NCI-H345 treated with DMSO at 0.1 percent for 48 hours (cell line): ENCODE data around the gene SSBP4.

Experiments
- DNase-seq: peaks from one replicate; lab custom pipeline; 2025; ENCODE audit not compliant: unreplicated experiment; lab: John Stamatoyannopoulos, UW

SSBP4 gene

GRCh38 chr19:18441804-18442788, 22.9 kb downstream of the SSBP4 start:
- DNase-seq: no peak

DNA sequence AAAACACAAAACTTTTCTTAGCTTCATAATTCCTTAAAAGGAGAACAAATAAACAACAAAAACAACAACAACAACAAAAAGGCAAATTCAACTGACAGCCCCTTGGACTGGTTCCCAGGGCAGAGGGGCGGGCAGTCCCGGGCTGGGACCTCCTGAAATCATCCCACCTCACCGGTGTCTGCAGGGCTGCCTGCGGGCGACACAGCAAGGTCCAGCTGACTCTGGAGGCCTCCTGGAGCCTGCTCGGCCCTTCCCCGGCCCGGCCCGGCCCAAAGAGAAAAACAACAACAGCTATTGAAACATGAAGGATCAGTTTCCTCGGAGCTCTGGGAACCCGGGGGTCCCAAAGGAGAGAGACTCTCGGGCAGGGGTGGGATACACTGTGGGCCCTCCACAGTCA, 23.7 kb downstream of the SSBP4 start:
- DNase-seq: no peak

DNA sequence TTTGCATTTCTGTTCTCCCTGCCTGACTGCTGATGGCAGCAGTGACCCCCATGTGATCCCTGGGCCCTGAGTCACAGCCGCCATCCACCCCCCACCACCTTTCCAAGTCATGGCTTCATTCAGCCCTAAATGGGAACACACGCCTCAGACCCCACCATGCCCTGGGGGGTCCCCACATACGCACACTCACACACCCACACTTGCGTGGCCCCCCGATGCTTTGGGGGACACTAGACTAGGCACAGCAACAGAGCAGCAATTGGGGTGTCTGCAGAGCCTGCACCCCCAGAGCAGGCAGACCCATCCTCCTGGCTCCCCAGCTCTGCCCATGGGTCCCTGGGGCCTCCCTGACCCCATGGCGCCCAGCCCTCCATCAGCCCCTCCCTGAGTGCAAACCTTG, 24.2 kb downstream of the SSBP4 start:
- no peak for DNase-seq

GRCh38 chr19:18443831-18444230, 24.6 kb downstream of the SSBP4 start:
- no peak for DNase-seq

DNA sequence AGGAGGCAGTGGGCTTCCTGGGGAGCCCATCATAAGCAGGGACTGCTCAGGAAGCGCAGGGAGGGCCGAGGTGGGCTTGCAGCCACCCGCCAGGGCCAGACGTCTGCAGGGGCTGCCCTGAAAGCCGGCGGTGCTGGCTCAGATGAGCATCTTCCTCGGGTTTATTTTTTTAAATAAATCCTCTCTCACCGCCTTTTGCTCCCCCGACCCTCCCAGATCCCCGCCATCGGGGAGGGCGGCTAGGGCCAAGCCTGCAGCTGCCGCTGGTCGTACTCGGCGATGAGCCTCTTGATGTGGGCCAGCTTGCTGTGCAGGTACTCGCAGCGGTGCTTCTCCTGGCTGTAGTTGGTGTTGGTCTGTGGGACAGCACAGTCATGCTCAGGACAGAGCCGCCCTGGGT, 25.3 kb downstream of the SSBP4 start:
- DNase-seq: no peak

DNA sequence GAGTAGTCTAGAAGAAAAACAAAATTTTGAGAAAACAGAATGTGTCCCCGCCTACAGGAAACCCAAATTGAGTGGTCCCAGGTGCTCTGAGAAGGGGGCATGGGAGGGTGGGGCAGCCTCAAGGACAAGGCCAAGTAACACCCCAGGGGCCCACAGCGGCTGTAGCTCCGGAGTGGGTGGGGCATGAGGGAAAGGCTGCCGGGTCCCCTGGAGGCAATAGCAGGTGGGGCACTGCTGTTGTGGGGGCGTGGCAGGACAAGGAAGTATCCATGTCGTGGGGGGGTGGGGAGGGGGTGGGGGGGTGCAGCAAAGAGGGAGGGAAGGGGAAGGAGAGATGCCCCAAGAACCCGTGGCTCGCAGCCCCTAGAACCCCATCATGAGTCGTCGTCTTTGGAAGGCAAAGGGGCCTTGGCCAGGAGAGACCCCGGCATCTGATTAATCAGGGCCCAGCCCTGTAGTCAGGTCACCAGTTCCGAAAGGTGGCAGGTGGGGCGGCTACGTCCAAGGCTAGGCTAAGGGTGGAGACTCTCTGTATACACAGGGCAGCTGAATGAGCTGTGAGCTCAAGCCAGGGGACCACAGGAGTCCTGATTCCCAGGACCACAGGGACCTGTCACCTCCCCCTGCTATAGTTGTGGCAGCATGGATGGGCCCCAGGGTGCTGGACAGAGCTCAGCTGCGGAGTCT, 26.2 kb downstream of the SSBP4 start:
- DNase-seq: no peak

DNA sequence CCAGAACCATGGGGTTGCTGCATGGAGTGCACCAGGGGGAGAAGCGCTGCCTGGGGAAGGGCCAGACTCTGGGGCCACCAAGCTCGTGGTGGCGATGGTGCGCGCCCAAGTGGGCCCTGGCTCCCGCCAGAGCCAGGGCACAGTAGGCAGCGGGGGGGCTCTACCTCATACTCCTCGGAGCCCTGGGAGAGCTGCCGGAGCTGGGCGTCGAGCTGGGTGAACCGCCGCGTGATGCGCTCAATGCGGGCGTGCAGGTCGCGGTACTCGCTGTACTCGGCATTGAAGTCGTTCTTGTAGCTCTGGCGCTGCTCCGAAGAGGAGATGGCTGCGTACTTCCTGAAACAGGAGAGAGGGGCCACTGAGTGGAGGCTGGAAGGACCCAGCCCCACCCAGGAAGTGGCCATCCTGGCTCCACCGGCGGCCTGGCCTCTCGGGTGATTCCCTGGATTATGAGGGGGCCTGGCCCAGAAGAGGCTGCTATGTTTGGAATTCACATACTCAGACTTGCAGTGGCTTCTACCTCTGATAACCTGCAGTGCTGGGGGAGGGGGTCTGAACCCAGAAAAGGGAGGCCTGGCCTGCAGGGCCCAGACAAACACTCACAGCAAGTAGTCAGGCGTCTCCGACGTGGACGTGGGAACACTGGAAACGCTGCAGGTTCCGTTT, 27.1 kb downstream of the SSBP4 start:
- DNase-seq: no peak

GRCh38 chr19:18446811-18447359, 27.7 kb downstream of the SSBP4 start:
- DNase-seq: no peak

- DNase-seq: no peak
Measured at GRCh38 chr19:18449552-18449951, 30.4 kb downstream of the SSBP4 start.

GRCh38 chr19:18450021-18450930, 31.1 kb downstream of the SSBP4 start:
- no peak for DNase-seq

- DNase-seq: peak; percentile 62
Measured at GRCh38 chr19:18450931-18451836, 32.0 kb downstream of the SSBP4 start.

DNA sequence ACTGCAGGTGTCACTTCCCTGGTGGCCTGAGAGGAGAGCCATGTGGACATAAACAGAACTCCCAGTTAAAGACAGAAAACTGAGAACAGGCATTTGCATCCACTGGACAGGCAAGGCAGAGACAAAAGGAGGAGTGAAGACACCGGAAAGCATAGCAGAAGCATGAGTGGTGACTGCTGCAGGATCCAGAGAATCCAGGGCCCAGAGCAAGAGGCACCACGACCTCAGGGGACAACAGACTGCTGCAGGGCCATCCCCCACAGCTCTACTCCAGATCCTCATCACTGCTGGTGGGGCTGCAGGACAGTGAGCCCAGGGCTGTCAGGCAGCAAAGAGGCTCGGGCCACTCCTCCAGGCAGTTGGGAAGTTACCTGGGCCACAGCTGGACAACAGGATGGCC, 33.2 kb downstream of the SSBP4 start:
- DNase-seq: no peak

DNA sequence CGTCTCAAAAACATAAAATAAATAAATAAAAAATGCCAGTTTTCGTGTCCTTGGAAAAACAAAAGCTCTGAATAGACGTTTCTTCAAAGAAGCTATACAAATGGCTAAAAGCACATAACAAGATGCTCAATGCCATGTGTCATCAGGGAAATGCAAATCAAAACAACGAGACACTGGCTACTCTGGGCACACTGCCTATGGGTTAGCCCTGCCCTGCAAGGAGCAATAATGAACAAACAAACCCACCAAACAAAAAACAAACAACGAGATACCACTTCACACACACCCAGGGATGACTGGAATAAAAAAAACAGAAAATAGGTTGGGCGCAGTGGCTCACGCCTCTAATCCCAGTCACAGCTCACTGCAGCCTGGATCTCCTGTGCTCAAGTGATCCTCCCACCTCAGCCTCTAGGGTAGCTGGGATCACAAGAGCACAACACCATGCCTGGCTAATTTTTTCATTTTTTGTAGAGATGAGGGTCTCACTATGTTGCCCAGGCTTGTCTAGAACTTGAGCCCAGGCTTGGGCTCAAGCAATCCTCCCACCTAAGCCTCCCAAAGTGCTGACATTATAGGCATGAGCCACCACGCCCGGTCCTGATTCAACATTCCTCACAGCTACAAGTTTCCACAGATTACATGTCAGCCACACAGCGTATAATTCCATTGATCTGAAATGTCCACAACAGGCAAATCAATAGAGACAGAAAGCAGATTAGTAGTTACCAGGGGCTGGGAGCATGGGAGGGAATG, 34.2 kb downstream of the SSBP4 start:
- no peak for DNase-seq

DNA sequence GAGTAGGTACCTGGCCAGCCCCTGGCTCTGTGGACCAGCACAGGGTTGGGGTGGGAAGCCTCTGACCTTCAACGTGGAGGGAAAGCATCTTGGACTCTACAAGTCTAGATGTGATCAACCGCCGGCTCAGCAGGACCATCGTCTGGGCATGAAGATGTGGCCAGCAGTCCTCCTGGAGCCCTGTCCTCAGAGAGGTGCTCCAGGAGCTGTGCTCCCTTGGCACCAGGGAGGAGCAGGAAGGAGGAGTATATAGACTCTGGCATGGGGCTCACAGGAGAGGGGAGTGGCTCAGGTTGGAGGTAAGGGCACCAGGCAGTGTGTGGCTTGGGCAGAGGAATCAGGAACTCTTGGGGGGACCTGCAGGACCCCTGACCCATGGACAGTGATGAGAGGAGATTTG, 37.1 kb downstream of the SSBP4 start:
- DNase-seq: no peak

GRCh38 chr19:18456974-18457373, 37.8 kb downstream of the SSBP4 start:
- no peak for DNase-seq

DNA sequence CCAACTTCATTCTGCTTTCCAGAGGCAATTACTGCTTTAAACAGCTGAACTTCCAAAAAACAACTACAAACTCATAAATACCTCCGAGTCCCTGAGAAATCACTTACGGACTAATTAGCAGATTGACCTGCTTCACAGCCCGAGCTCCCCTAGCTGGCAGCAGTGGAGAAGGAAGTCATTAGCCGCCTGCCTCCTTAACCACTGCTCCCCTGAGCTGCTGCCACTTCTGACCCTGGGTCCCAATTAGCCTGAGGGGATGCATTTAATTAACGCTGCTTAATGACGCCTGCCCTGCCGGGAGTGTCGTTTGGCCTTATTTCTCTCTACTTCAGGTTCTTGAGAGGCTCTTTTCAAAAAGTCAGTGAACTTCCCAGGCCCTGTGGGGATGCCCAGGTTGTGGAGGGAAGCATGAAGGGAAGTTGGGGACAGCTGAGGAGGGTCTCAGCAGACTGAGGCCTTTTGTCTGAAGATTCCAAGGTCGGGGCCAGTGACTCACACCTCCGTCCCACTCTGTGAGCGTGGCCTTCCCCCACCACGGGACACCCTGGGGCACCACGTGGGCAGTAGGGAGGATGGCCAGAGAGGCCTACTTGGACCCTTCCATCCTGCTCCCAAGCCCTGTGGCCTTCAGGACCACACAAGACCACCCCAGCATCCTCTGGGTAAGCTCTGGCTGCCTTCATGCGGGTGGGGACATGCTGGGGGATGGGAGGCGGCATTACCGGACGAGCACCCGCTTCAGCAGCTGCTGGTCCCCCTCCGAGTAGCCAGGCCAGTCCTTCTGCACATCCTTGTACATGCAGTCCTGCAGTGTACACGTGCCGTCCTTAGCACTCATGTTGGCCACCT, 38.5 kb downstream of the SSBP4 start:
- DNase-seq: no peak

DNA sequence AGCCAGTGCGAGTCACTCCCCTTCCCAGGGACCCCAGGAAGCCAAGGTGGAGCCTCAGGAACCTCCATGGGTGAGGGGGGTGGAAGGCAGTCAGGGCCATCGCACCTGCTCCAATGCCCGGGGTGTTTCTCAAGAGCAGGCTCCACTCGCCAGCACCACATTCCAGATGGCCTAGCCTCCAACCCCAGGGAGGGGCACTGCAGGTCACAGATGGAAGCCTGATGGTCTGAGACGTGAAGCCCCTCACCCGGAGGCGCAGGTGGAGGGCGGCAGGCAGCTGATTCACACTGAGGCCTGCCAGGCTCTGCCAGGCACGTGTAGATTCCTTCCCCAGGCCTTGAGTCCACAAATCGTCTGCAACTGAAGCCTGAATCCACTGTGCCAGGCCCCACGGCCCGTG, 41.7 kb downstream of the SSBP4 start:
- no peak for DNase-seq

- DNase-seq: no peak
Measured at GRCh38 chr19:18461471-18461870, 42.3 kb downstream of the SSBP4 start.
